Measurements from ENCODE around the gene AGBL1.
"Not testable (repeated sequence)": the region's sequence is repeated elsewhere in the genome, so short reads cannot be mapped to it uniquely, and the experiment has no call there.

Gene AGBL1

DNA sequence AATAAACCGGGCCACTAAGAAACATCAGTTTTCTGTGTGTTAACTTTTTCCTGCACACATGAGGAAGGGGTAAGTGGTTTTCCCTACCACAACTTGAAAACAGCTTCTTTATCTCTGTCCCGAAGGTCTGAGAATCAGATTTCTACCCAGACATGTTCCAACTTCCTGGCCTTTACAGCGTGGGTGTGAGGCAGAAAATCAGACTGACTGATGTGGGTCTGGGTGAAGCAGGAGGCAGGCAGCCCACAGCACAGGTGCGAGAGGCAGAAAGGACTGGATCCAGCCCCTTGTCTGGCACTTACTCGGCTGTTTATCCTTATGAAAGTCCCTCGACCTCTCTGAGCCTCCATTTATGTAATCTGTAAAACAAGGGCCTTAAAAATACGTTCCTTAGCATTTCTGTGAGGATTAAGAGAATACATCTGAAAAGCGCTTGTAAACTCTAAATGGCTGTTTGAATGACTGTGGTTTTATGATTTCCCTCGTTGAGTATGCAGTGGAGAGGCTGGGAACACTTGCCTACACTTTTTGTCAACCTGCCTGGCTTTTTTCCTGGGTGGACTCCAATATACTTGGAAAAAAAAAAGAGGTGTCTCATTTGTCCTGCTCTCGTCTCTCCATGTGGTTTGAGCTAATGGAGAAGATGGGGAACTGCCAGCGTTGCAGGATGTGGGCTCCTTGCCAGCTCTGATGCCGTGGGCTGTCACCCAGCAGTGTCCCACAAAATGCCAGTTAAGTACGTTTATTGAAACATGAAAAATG, 3.1 kb downstream of the AGBL1 start:
- no peak for DNase-seq (ENCODE audit: low read depth in 2 of 2)

DNA sequence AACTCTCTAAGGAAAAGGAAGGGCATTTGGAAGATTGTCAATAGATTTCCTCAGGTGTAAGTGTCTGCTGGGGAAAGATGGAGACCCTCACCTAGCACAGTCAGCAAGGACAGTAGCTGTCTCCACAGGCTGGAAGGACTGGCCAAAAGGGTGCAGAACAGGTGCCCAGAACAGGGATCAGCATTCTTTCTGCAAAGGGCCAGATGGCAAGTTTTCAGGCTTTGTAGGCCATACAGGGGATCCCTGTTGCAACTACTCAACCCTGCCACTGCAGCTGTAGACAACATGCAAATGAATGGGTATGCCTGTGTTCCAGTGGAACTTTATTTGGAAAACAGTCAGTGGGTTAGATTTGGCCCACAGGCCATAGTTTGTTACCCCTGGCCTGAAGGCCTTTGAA, 8.1 kb downstream of the AGBL1 start:
- DNase-seq (ENCODE audit: low read depth in 2 of 2), result no peak

DNA sequence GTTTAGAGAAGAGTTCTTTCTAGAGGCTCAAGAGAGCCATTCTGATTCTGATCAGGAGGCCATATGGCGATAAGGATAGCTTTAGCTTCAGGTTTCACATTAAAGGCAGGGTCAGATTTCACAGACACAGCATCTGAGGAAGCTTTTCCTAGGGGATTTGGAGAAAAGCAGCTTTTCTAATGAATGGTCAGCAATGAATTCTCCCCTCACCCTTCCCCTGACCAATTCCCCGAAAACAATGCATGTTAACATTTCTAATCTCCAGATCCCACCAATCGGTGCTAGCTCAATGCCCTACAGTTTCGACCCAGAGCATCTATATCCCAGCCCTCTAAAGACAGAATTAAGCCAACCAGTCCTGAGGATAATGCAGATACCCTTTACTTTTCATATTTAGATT, 9.8 kb downstream of the AGBL1 start:
- no peak for DNase-seq (ENCODE audit: low read depth in 2 of 2)

DNA sequence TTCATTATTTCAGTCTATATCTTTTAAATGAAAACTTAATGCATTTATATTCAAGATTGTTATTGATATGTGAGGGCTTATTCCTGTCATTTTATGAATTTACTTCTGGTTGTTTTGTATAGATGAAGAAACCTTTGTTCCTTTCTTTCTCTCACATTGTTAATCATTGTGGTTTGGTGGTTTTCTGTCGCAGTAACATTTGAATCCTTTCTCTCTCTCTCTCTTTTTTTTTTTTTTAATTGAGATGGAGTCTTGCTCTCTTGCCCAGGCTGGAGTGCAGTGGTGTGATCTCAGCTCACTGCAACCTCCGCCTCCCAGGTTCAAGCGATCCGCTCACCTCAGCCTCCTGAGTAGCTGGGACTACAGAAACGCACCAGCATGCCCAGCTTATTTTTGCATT, 22.1 kb downstream of the AGBL1 start:
- no peak for DNase-seq (ENCODE audit: low read depth in 2 of 2)

DNA sequence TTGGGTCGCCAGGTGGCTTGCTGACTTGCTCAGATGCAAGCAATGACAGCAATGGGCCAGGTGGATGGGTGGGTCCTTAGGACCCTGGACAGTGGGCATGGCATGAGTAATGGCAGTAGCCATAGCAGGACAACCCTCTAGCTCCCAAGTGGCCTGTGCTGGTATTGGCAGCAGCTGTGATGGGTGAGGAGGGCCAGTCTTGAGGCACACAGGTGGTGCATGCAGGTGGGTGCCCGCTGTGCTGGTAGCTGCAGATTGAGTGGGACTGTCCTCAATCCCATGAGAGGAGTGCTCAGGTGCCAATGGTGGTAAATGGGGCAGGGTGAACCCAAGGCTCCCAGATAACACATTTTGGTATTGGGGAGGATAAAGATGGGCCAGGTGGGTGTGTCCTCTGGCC, 24.2 kb downstream of the AGBL1 start:
- no peak for DNase-seq (ENCODE audit: low read depth in 2 of 2)

DNA sequence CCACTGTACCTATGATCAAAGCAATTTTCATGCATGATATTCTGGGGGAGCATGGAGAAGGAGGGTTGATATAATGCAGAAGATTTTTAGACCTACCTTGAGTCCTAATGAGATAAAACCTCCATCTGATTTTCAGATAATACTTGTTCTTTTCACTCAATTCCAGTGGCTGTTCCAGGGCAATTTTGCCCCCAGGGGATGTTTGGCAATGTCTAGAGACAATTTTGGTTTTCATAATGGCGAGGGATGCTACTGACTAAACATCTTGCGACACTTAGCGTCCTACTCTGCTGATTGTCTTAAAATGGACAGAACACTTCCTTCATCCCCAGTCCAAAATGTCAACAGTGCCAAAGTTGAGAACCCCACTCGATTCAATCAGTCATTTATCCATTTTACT, 26.6 kb downstream of the AGBL1 start:
- no peak for DNase-seq (ENCODE audit: low read depth in 2 of 2)

DNA sequence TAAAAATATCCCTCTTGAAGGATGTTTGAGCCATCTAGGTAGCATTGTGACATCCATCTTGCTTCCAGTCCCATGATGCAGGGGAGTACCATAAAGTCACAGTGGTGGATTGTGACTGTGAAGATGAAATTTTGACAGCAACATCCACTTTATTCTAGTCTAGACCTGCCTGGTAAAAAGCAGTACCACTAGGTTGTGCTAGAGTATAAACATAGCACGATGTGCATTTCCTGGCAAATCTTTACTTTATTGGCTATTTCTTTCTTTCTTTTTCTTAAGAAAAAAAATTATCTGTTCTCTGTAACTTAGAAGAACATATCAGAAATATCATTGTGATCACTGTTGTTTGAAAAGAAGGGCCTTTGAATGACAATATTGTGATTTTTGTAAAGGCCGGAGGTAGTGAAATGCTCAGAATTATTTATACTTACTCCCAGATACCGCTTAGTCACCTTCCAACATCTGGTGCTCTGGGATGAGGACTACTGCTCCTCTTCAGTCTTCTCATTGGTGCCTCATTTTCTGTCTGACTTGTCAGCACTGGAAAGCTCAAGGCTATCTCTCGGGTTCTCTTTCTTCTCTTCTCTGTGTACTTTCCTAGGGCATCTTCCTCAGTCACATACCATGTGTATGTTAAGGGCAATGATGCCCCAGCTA, 35.6 kb downstream of the AGBL1 start:
- DNase-seq (ENCODE audit: low read depth in 2 of 2), result no peak

DNA sequence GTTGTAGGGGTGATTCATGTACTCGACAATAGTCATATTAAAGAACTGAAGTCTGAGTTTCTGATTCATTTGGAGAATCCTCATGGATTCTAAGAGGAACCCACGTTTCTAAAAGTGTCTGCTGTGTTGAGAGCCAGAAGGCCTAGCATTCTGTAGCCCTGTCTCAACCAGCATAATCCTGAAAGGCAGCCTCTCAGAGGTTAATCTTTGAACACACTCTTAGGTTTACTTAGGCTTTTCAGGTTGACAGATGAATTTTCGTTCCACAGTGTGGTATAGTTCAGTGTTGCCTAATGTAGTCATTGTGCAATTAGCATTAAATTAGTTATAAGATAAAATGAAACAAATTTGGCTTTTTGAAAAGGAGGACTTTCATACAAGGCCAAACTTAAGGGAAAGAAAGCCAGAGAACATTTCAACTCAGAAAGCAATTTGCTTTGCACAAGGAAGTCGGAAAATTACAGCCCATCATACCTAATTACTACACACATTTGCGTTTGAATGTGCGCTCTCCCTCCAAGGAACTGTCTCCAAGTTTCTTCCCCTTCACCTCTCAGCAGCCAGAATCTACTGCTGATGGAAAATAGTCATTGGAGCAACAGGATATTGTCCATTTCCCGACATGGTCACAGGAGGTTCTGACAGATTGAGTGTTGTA, 42.0 kb downstream of the AGBL1 start:
- no peak for DNase-seq (ENCODE audit: low read depth in 2 of 2)

DNA sequence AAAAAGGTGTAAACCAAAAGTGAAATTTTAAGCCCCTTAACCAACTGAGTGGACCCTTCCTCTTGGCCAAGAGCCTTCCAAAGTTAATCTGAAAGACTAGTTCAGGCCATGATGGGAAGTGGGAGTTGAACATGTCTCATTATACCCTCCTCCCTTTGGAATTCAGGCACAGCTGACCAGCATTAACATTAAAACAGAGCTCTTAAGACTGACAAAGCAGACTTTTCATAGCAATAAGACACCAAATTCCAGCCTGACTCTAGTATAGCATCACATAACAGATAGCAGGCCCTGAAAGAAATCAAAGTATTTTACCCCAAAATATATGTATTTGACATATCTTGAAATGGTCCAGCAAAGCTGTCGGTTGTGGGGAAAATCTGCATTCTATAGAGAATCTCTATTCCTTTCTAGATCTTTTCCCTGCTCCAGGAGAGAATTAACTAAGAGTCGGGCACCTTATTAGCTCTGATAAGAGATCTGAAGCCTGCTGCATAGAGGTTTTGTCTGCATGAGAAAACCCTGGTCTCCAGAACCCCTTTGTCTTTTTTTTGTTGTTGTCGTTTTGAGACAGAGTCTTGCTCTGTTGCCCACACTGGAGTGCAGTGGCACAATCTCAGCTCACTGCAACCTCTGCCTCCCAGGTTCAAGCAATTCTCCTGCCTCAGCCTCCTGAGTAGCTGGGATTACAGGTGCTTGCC, 43.2 kb downstream of the AGBL1 start:
- DNase-seq (ENCODE audit: low read depth in 2 of 2), result not testable (repeated sequence)

DNA sequence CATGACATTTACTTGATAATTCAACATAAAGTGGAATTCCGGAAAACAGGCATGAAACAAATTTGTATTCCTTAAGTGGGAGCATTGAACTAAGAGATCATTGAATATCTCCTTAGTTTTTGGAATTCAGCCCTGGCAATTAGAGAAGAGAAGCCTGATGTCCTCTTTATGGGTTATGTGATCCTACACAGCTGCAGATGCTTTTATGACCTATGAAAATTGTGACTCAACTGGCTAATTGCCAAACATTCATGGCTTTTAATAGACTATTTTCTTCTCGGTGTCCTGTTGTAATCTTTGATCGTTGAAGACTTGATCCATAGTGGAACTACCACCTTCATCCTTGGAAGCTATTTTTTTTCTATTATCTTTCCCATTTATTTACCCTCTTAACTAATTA, 46.1 kb downstream of the AGBL1 start:
- DNase-seq (ENCODE audit: low read depth in 2 of 2), result no peak

DNA sequence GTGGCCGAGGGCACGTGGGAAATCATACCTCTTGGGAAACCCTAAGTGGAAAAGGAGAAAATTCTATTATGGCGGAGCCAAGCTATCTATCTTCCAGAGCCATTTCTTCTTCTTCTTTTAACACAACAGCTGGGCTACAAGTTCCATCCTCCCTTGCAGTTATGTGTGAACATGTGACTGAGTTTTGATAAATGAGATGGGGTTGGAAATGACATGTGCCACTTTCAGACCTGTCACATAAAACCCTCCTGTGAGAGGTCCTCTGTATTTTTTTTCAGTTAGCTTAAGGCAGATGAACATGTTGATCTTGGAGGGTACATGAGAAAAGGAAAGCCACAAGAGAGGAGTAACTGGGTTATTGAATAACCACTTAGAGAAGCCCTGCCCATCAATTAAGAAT, 47.9 kb downstream of the AGBL1 start:
- no peak for DNase-seq (ENCODE audit: low read depth in 2 of 2)

DNA sequence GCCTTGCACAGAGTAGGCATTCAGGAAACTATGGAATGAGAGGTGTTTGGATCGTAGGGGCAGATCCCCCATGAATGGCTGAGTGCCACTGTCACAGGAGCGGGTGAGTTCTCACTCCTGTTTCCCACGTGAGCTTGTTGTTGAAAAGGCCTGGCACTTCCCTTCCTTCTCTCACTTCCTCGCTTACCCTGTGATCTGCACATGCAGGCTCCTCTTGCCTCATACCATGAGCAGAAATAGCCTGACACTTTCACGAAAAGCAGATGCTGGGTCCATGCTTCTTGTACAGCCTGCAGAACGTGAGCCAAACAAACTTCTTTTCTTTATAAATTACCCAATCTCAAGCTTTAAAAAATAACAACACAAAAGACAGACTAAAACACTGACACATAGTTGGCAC, 55.4 kb downstream of the AGBL1 start:
- DNase-seq (ENCODE audit: low read depth in 2 of 2), result no peak

DNA sequence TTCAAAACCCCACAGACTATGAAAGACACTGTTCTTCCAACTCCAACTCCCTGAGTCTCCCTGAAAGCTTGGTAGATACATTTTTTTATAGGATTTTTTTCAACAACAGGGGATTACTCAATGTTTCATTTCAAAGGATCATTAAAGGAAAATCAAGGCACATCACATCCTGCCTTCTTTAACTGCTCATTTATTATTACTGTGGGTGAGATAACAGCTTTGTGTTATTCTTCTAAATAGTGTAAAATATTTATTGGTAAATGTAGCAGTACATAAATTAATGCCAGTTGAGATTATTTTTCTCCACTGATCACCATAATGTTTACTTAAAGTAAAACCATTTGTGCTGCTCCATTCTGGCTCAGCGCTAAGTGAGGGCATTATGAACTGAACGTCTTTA, 57.2 kb downstream of the AGBL1 start:
- no peak for DNase-seq (ENCODE audit: low read depth in 2 of 2)

DNA sequence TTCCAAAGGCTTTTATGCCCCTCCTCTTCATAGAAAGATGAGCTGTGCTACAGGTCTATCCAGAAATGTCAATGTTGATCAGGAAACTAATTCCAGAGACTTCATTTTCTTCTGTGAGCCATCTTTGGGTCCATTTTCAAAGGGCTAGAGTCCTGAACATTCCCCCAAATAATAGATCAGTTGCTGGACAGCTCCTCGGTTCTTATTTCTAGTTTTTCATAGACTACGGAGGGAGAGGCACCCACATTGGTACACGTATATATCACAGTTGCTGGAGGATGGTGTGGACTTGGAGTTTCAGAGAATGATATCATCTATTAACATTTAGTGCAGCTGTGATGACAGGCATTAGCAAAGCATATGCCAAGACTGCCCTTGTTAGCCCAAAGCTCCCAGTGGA, 59.1 kb downstream of the AGBL1 start:
- DNase-seq (ENCODE audit: low read depth in 2 of 2), result no peak

DNA sequence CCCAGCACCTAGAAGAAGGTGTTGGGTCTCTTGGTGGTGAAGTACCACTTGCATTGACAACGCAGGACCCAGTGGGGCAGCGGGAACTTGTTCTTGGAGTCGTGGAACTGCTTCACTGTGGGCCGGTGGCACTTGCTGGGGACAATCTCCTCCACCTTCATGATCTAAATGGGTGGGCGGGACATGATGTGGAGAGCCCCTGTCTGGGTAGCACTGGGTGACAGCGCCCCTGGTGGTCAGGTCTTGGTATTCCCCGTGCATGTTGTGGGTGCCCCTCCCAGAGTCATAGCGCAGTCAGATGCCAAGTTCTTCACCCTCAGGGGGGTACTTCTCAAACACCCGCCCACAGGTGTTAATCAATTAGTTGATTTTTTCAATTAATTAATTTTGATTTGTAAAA, 60.2 kb downstream of the AGBL1 start:
- DNase-seq (ENCODE audit: low read depth in 2 of 2), result peak; percentile 10 to 24

DNA sequence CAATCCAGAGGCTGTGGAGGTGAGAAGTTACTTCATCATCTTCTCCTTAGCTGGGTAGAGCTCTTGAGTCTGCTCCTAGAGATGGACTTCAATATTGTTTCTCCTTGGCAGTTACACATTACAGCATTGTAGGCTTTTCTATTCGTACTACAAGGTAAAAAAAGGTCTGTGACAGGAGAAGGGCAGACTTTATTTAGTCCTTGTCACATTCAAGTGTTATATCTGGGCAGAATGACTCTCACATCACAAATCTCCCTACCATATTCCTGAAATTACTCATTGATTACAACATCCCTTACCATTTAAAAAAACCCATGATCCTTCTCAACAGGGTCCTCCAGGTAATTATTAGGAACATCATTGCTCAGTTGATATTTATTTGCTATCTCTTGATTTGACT, 75.0 kb downstream of the AGBL1 start:
- DNase-seq (ENCODE audit: low read depth in 2 of 2), result no peak

DNA sequence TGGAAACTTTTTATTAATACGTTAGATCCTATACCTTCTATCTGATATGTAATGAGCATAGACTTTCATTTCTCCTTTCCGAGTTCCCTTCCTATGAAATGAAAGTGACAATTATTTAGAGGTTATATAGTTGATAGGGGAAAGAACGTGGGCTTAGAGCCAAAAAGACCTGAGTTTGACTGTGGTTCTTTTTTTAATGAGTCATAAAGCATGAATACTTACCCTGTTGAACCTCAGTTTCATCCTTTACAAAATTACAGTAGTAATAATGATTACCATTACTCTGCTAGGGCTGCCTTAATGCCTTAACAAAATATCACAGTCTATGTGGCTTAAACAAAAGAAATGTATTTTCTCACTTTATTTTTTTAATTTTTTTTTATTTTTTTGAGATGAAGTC, 75.9 kb downstream of the AGBL1 start:
- DNase-seq (ENCODE audit: low read depth in 2 of 2), result no peak

DNA sequence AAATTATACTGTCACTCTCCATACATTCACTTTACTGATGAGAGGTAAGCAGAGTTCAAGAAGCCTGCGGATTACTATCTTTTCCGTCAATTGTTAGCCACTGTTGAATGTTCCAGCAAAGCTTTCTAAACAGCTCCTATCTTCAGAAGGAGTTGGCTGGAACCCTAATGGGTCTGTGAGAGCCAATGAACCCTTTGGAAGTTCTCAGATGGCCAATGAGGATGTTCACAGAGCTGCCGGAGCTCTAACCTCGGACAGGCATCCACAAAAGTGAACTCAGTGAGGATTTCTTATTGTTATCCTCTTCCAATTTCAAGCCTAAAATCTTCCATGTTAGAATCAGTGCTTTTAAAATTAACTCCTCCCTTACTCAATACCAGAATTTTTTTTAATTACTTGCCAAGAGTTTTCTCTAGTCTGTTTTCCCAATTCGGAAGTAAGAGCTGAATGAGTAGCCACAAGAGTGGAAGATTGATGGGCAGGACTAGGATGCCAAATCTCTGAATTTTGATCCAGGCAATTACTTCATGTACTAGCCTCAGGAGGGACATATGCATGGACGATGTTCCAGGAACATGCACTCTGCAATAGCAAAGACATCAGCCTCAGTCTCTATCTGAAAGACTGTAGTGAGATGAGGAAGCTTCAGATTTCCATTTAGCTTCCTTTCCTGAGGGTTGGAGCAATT, 78.1 kb downstream of the AGBL1 start:
- no peak for DNase-seq (ENCODE audit: low read depth in 2 of 2)

DNA sequence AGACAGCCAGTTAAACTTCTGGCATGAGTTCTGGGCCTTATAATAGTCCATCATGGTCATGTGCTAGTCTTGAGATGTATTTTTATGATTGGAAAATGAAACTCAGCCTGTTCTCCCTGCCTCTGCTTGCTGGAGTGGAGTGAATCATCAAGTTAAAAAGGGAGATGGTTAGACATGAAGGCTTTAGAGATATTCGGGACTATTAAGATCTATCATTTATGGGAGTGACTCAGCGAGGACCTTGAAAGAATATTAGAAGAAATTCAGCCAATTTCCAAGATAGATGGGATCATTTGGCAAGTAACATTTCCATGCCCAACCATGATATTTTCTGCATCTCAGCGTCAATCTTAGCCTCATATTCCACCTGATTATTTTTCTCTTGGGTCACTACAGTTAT, 79.8 kb downstream of the AGBL1 start:
- DNase-seq (ENCODE audit: low read depth in 2 of 2), result no peak

DNA sequence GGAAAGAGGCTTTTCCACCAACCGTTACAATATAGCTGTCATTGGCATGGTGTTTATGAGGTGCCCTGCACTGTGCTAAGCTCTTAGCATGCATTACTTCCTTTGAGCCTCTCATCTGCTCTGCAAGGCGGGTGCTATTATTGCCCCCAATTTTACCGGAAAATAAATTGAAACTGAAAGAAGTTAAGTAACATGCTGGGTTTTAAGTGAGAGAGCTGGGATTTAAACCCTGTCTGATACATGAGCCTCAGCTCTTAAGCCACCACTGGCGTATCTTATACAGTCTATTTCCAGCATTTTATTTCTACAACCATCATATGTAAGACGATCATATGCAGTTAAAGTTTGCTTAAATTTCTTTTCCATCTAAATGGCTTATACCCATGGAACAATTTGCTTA, 81.6 kb downstream of the AGBL1 start:
- DNase-seq (ENCODE audit: low read depth in 2 of 2), result no peak

DNA sequence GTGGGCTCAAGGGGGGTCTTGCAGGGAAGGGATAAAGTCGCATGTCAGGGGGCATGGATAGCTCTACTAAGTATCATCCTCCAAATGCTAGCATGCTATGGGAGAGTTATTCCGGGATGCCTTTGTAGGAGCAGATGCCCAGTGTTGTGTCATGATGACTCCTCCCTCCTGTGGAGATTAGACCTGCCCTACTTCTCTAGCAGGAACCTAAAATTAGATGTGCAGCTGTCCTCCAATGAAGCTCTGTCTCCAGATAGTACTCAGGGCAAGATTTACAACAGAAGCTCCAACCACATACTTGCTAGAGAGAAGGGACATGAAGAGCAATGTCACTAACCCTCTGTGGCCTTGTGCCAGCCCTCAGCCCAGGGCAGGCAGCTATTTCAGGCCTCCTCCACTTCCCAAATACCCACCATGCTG, 82.5 kb downstream of the AGBL1 start:
- no peak for DNase-seq (ENCODE audit: low read depth in 2 of 2)

DNA sequence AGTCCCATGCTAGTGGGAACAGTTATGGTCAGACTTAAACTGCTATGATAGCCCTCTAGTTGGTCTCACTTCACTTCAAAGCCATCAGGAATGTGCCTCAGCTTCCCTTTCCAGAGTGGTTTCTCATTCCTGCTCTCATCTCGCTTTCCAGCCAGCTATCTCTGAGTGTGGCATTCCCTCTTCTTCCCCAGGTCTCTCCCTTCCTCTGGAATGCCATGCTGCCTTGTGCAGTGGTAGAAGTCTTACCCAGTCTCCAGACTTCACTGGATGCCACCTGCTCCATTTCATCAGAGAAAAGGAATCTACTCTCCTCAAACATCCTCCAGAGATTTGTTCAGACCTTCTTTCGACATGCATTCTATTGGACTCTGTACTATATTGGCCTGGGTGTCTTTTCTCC, 83.0 kb downstream of the AGBL1 start:
- DNase-seq (ENCODE audit: low read depth in 2 of 2), result no peak
